Muscle layer of duodenum (tissue), 2 donors: ENCODE data around the gene SH3RF1.
"Not testable (repeated sequence)": the region's sequence is repeated elsewhere in the genome, so short reads cannot be mapped to it uniquely, and the experiment has no call there.

Source experiments
- H3K27ac ChIP-seq: one replicate; pipeline ENCODE4 v1.7.0; 2013; ENCODE audit warnings: mild to moderate bottlenecking, low read length
- H3K27me3 ChIP-seq: one replicate; pipeline ENCODE4 v1.7.0; 2013; ENCODE audit warnings: low read depth, mild to moderate bottlenecking, control low read depth, low read length
- H3K36me3 ChIP-seq, 2 donors: one replicate each; pipeline ENCODE4 v1.7.0; 2013; ENCODE audit warnings: low read length in 2 of 2, control low read depth in 1 of 2, mild to moderate bottlenecking in 1 of 2; ENCODE audit not compliant: insufficient read depth in 2 of 2, control insufficient read depth in 1 of 2
- H3K4me1 ChIP-seq, 2 donors: one replicate each; pipeline ENCODE4 v1.7.0; 2013; ENCODE audit warnings: low read length in 2 of 2, mild to moderate bottlenecking in 2 of 2, control low read depth in 1 of 2, moderate library complexity in 1 of 2; ENCODE audit not compliant: insufficient read depth in 2 of 2, control insufficient read depth in 1 of 2
- H3K4me3 ChIP-seq, 2 donors: one replicate each; pipeline ENCODE4 v1.7.0; 2013; ENCODE audit warnings: low read length in 2 of 2, low read depth in 1 of 2, mild to moderate bottlenecking in 1 of 2
- H3K9me3 ChIP-seq, 2 donors: one replicate each; pipeline ENCODE4 v1.7.0; 2013; ENCODE audit warnings: low read length in 2 of 2, control low read depth in 1 of 2, mild to moderate bottlenecking in 1 of 2; ENCODE audit not compliant: control insufficient read depth in 1 of 2
- donor health status: healthy.

The SH3RF1 gene

DNA sequence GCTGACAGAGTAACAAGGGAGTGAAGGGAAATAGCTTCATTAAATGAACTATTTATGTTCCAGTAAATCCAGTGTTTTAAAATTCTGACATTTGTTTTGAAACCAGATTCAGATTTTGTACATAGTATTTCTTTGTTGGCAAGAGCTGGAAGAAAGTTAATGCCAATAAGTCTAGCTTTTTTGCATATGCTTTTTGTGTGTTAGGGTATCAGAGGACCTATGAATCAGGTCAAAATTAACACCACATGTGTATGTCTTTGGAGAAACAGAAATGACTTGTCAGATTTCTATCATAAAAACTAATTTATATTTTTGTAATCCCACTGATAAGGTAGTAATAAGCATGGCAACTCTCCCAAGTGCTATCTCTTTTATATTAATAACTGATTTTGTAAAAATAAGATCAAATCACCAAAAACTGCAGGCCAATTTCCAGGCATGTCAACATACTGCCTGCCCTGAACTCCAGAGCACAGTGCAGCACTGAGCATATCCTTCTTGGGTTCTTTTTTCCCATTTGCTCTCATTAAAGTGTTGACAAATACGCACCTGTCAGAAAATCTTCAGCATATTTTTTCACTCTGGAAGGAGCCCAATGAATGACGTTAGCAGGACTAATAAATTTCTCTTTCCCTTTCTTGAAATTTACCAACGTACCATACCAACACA is 65.5 kb downstream of the SH3RF1 start:
- Histone ChIP-seq H3K4me1 (peaks cover 0 to 36% of the 10 kb centered on the region in 2 donors), H3K36me3 (no peaks in the 10 kb centered on the region), H3K4me3 (no peak overlapping the region), H3K27me3 (no peaks in the 10 kb centered on the region), H3K27ac (no peak overlapping the region), H3K9me3 (no peaks in the 10 kb centered on the region)

DNA sequence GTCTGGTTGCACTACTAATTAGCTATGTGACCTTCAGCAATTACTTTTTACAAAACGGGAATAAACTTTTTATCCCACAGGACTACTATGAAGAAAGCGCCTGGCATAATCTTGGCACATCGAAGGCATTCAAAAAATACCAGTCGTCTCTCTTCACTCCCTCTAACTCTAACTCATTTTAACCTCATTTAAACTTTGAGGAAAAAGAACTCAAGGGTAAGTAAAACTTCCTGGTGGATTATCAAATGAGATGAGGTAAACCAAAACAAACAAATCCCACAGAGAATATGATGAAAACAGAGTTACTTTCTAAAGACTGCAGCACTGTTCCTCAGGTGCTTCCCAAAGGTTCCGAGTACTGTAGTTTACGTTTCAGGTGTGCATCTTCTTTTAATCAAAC is 66.9 kb downstream of the SH3RF1 start:
- Histone ChIP-seq H3K27me3 (no peaks in the 10 kb centered on the region), H3K9me3 (no peaks in the 10 kb centered on the region), H3K36me3 (no peaks in the 10 kb centered on the region), H3K4me3 (no peak overlapping the region), H3K27ac (no peak overlapping the region), H3K4me1 (peaks cover 0 to 36% of the 10 kb centered on the region in 2 donors)

DNA sequence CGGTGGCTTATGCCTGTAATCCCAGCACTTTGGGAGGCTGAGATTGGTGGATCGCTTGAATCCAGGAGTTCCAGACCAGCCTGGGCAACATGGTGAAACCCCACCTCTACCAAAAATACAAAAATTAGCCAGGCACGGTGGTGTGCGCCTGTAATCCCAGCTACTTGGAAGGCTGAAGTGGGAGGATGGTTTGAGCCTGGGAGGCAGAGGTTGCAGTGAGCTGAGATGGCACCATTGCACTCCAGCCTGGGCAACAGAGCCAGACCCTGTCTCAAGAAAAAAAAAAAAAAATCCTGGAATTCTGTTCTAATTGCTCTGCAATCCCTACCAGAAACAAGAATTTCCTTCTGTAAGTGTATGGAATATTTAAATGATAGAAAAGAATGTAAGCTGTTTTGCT is 67.5 kb downstream of the SH3RF1 start:
- H3K27me3 ChIP-seq, H3K9me3 ChIP-seq, H3K36me3 ChIP-seq, H3K4me3 ChIP-seq, H3K27ac ChIP-seq: not testable (repeated sequence)
- peaks cover 0 to 36% of the 10 kb centered on the region in 2 donors for H3K4me1 ChIP-seq

DNA sequence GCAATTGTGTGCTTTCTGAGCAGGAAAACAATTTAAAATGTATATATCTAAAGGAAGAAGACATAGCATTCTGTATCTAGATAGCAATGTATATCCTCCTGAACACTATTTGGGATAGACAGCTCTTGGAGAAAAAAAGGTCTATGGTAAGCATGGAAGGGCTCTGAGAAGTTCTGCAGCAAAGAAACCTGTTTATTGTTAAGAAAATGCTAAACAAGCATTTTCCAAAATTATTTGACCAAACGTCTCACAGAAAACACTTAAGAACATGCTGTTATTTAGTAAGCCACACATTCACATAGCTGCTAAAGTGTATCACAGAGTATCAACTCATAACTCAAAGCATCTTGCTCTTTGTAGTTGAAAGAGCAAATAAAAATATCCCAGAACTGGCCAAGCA is 67.9 kb downstream of the SH3RF1 start:
- Histone ChIP-seq H3K4me1 (peaks cover 0 to 36% of the 10 kb centered on the region in 2 donors), H3K4me3 (no peak overlapping the region), H3K27me3 (no peaks in the 10 kb centered on the region), H3K36me3 (no peaks in the 10 kb centered on the region), H3K9me3 (no peaks in the 10 kb centered on the region), H3K27ac (no peak overlapping the region)

DNA sequence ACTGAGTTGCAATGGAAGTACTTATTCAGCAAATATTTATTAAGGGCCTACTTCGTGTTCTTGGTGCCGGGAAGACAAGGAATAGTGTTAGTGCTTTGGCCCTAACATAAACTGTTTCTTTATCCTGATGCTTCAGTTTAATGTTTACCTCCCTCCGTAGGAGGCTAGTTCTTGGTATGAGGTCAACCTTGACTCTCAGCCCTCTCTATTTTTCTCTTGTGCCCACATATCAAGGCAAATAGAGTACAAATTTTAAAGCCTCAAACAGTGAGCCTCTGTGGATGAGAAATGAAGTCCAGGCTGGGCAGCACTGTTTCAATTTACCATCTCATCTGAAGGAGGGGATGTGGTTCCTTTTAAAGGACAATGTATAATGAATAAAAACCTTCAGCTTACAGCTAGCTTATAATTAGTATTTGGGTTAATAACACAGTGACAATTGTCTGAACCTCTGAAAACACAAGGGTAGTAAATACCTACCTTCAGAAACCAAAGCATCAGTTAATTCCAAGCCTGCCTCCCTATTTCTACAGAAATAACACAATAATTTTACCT is 68.5 kb downstream of the SH3RF1 start:
- no peaks in the 10 kb centered on the region for H3K9me3 ChIP-seq
- no peaks in the 10 kb centered on the region for H3K36me3 ChIP-seq
- H3K4me1 ChIP-seq: peaks cover 0 to 36% of the 10 kb centered on the region in 2 donors
- no peaks in the 10 kb centered on the region for H3K27me3 ChIP-seq
- peak overlapping the region; percentile 53 for H3K27ac ChIP-seq
- H3K4me3 ChIP-seq: no peak overlapping the region

DNA sequence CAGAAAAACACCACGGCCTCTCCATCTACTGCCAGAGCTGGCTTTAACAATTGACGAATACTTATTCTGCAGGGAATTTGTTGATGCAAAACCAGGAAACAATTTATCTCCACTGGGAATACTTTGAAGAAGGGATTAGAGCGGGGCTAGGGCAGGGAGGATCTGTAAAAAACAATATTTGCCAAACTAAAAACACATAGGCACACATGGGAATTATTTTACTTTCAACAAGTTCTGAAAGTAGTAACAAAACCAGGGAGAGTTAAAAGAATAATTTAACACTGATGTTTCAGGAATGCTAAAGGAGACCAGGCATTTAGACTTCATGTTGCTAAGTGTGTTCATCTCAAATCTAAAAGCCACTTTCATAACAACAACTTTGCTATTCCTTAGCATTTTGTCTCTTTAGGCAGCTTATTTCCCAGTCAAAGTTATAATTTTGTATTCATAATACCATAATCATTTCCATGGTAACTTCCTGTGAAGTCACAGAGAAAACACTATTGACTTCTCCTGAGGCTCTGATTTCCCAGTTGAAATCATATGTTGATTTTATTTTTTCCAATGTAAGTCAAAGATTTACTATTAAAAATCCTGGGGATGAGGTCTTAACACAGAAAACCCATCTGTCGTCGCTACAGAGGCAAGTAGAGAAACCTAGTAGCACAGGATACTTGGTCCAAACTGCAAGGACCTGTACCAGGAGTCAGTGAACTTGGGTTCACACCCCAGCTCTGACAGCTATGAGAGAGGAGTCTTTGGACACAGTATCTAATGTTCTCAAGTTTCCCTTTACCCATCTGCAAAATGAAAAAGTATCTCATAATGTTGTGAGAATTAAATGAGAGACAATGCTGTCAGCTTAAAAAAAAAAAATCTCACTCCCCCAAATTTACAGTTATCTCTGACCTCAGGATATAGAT is 69.3 kb downstream of the SH3RF1 start:
- H3K27ac ChIP-seq: peak overlapping the region; percentile 53
- no peaks in the 10 kb centered on the region for H3K36me3 ChIP-seq
- H3K4me1 ChIP-seq: peaks cover 0 to 36% of the 10 kb centered on the region in 2 donors
- H3K9me3 ChIP-seq: no peaks in the 10 kb centered on the region
- H3K27me3 ChIP-seq: no peaks in the 10 kb centered on the region
- H3K4me3 ChIP-seq: no peak overlapping the region

DNA sequence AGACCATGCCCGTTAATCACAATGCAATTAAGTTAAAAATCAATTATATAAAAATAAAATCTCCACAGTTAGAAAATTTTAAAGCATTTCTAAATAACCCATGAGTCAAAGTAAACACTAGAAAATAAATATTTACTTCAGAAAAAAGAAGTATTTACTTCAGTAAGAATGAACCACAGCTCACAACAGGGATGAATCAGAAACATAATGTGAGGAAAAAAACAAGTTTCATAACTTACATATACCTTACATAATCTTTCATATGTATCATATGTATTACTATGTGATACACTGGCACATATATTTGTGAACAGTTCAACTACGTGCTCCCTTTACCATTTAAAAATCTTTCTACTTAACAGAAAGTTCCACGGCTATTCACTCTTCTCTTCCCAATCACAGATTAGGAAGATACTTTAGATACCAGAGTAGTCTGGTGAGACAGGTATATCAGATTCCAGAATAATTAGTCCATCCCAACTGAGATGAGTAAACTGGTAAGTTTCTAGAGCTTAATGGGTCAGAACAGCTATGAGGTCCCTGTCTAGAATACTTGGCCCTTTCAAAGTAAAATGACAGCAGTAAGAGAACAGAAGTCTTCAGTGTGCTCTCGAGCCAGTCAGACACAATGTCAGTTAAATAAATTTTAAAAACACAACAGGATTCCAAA is 70.3 kb downstream of the SH3RF1 start:
- Histone ChIP-seq H3K27me3 (no peaks in the 10 kb centered on the region), H3K4me3 (no peak overlapping the region), H3K4me1 (peaks cover 0 to 31% of the 10 kb centered on the region in 2 donors), H3K9me3 (no peaks in the 10 kb centered on the region), H3K36me3 (no peaks in the 10 kb centered on the region), H3K27ac (peak overlapping the region; percentile 4)

DNA sequence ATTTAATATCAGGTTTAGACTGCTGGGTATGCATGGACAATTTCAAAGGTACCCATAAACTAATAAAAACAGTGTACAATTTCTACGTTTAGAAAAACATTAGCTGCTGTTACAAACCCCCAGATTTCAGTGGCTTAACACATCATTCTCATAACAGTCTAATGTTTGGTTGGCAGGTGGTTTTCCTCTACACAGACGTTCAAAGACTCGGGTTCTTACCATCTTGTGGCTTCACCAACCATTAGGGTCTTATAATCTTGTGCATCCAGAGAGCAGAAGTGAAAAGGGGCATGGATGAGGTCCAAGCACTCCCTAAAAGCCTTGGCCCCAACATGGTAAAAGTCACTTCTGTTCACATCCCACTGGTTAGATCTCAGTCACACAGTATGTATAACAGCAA is 71.6 kb downstream of the SH3RF1 start:
- peaks cover 0 to 3% of the 10 kb centered on the region in 2 donors for H3K9me3 ChIP-seq

DNA sequence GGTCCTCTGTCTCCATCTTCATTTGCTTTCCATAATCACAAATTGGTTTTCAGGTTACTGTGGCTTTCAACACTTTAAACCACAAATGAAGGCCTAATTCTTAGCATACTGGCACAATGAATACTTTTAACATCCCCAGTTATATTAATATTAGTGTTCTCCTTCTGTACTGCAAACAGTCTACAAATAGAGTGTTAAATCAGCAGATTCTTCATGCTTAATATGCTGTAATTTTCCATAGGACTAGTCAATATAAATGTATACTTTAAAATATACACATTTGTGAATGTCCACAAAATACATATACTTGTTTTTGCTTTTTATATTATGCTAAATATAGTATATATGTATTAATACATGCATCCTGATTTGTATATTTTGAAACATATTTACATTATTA is 72.6 kb downstream of the SH3RF1 start:
- Histone ChIP-seq H3K36me3 (no peaks in the 10 kb centered on the region), H3K4me3 (no peak overlapping the region), H3K27ac (no peak overlapping the region), H3K27me3 (no peaks in the 10 kb centered on the region), H3K4me1 (peaks cover 0 to 20% of the 10 kb centered on the region in 2 donors), H3K9me3 (peaks cover 0 to 3% of the 10 kb centered on the region in 2 donors)

More for the DNA sequence above, 71.6 kb downstream of the SH3RF1 start:
- Histone ChIP-seq H3K27me3 (no peaks in the 10 kb centered on the region), H3K36me3 (no peaks in the 10 kb centered on the region), H3K27ac (no peak overlapping the region), H3K4me3 (no peak overlapping the region), H3K4me1 (peaks cover 0 to 24% of the 10 kb centered on the region in 2 donors)

DNA sequence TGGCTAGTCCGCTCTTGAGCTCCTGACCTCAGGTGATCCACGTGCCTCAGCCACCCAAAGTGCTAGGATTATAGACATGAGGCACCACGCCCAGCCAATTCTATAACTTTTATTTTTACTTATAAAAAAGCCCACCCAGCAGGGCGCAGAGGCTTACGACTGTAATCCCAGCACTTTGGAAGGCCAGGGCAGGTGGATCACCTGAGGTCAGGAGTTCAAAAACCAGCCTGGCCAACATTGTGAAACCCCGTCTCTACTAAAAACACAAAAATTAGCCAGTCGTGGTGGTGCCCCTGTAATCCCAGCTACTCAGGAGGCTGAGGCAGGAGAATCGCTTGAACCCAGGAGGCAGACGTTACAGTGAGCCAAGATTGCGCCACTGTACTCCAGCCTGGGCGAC is 73.5 kb downstream of the SH3RF1 start:
- not testable (repeated sequence) for H3K9me3 ChIP-seq, H3K36me3 ChIP-seq, H3K27me3 ChIP-seq, H3K4me3 ChIP-seq, H3K27ac ChIP-seq
- peaks cover 0 to 12% of the 10 kb centered on the region in 2 donors for H3K4me1 ChIP-seq

DNA sequence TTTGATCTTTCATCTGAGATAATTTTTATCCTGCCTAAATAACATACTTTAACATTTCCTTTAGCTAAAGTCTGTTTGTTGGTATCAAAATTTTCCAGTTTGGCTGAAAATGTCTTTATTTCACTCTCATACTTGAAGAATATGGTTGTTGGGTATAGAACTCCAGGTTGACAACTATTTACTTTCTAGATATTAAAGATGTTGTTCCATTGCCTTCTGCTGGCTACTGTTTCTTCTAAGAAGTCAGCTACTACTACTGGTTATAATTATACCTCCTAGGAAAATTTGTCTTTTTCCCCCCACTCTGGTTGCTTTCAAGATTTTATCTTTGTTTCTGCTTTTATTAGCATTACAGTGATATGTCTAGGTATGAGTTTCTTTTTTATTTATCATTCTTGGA is 75.7 kb downstream of the SH3RF1 start:
- Histone ChIP-seq H3K27me3 (no peaks in the 10 kb centered on the region), H3K36me3 (no peaks in the 10 kb centered on the region), H3K4me1 (no peaks in the 10 kb centered on the region), H3K4me3 (no peak overlapping the region), H3K9me3 (peaks cover 0 to 3% of the 10 kb centered on the region in 2 donors), H3K27ac (no peak overlapping the region)
